ENCODE results near the gene STX17.

DNA sequence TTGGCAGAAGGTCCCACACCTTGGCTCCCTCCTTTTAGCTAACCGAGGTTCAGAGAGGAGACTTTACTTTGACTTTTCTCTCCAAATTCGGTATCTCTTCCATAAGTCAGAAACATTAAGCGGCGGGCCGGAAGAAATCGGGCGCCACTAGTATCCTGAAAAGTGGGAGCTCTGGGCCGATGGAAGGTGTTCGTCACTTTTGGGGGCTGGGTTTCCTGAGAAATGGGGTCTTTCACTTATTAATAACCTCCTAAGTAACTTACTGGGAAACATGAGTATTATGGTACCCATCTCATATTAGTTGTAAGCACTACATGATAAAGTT lies 716 bp downstream of the STX17 start:
- TF ChIP-seq CTCF (IDR thresholded peaks at IDR 0.05) (no peak), POLR2A (IDR thresholded peaks at IDR 0.05) (no peak), EP300 (IDR thresholded peaks at IDR 0.05) (no peak)

Measured in tibial nerve (tissue), 4 donors.